ENCODE results near the gene CDC23.
"Not testable (repeated sequence)": the region's sequence is repeated elsewhere in the genome, so short reads cannot be mapped to it uniquely, and the experiment has no call there.

Gene CDC23

DNA sequence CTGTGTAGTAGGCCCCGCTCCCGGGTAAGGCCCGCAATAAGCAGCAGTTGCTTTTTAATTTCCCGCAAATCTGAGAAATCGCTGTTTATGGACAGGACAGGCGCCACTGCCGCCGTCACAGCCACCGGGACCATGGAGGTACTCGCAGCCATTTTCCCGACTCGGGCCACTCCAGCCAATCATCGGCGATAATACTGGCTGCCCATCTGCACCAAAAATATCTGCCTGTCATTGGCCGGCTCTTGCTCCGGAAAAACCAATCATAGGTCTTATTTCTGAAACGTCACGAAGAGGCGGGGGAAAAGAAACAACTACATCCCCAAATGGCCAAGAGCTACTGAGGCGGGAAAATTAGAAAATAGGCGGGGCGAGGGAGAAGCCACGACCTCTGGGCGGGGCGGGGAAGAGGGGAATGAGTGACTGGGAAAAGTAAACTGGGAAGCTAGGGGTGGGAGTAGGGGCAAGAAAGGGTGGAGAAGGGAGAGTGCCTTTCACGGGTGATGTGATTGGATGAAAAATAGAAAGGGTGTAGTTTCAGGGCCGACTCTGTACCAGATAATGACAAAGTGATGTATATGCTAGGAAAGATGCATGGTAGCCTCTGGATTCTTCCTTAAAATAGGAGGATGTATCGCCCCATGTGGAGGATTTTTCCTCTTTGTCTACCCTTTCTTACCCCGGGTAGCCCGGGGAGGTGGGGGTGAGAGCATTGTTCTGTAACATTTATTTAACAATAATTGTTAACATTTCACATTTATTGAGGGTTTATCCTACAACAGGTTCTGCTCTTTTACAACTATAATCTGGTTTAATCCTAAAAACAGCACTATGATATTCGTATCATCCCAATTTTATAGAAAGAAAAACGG lies at the start of gene CDC23:
Gene CDC23 (minus strand): TSS at position 163 of the 869 bp plus-strand sequence. CDS start 11 bp downstream, at position 152.
- peak; percentile 78 to 91 (median 85) for DNase-seq (ENCODE audit: low read depth in 3 of 3)

DNA sequence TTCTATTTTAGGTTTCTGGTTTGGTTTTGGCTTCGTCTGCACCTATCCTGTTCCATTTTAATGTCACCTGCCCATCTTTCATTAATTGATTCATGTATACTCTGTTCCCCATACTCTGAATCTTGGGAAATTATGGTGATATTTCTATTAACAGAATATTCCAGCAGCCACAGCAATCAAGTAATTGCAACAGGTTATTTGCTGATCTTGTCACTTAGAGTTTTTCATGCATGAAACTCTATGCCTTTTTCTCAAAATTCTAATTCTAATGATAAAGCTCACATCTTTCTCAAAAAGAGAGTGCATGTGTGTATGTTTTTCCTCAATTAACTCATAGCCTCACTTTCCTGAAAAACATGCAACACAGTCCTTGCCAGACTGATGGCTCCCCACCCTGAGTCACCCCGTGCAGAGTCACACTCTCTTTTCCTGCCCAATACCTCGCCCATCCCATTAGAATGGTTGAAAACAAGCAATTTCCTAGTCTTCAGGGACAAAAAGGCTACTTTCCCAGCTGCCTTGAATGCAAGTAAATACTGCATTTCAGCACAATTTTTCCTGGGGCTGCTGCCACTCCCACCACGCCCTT lies 45.7 kb upstream of the CDC23 start:
- no peak for DNase-seq (ENCODE audit: low read depth in 3 of 3)

DNA sequence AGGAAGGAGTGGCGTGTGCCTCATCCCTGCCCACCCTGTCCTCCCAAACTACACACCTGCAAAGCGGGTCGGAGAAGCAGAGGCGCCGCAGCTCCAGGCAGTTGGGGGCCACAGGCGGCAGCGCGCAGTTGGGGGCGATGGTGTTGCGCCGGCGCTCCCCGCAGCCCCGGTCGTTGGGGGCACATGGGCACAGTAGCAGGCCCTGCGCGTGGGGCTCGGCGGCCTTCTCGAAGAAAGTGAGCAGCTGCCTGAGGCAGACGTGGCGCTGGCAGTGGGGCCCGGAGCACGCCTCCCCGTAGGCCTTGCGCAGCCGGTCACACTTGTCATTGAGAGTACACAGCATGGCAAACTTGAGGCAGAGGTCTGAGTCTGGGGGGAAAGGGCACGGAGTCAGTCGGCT lies 44.5 kb upstream of the CDC23 start:
- no peak for DNase-seq (ENCODE audit: low read depth in 3 of 3)

GRCh38 chr5:138252944-138253343 lies 39.8 kb upstream of the CDC23 start:
- DNase-seq (ENCODE audit: low read depth in 3 of 3): no peak

GRCh38 chr5:138247800-138248199 lies 34.7 kb upstream of the CDC23 start:
- DNase-seq (ENCODE audit: low read depth in 3 of 3): not testable (repeated sequence)

DNA sequence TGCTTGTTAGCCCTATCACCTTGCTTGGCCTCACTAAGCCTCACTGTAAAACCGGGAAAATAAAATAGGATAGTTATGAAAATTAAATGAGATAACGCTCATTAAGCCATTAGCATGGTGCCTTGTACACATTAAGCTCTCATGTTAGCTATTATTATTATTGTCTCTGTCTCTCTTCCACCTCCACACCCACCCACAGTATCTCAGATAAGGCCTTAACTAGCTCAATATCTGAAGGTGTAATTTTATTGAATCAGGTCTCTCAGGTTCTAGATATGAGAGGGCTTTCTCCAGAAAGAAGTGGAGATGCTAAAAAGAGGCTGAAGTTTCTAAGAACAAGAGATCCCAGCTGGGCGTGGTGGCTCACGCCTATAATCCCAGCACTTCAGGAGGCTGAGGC lies 33.7 kb upstream of the CDC23 start:
- DNase-seq (ENCODE audit: low read depth in 3 of 3): no peak

DNA sequence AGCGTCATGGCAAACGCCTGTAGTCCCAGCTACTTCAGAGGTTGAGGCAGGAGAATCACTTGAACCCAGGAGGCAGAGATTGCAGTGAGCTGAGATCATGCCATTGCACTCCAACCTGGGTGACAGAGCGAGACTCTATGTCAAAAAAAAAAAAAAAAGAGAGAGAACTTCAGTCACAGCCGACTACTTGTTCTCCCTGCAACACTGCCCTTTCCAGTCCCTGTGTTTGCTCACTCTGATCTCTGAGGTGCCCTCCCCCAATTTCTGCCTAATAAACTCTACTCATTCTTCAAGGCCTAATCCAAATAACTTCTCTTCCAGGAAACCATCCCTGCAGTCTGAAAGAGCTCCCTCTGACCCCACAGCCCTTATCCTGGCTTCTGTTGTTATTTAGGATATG lies 33.2 kb upstream of the CDC23 start:
- no peak for DNase-seq (ENCODE audit: low read depth in 3 of 3)

GRCh38 chr5:138245717-138246116 lies 32.6 kb upstream of the CDC23 start:
- no peak for DNase-seq (ENCODE audit: low read depth in 3 of 3)

- DNase-seq (ENCODE audit: low read depth in 3 of 3): no peak
Measured at GRCh38 chr5:138243794-138244193, 30.7 kb upstream of the CDC23 start.

GRCh38 chr5:138241688-138242571 lies 28.8 kb upstream of the CDC23 start:
- DNase-seq (ENCODE audit: low read depth in 3 of 3): no peak

- no peak for DNase-seq (ENCODE audit: low read depth in 3 of 3)
Measured at GRCh38 chr5:138240650-138241385, 27.7 kb upstream of the CDC23 start.

GRCh38 chr5:138238034-138238433 lies 24.9 kb upstream of the CDC23 start:
- DNase-seq (ENCODE audit: low read depth in 3 of 3): no peak

DNA sequence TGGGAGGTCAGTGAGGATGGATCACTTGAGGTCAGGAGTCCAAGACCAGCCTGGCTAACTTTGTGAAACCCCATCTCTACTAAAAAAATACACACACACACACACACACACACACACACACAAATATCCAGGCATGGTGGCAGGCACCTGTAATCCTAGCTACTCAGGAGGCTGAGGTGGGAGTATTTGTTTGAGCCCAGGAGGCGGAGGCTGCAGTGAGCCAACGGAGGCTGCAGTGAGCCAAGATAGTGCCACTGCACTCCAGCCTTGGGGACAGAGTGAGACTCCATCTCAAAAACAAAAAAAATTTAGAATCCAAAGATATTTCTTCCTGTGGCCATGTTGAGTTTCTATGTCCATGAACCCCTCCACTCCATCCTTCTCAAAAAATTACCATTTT lies 21.5 kb upstream of the CDC23 start:
- no peak for DNase-seq (ENCODE audit: low read depth in 3 of 3)

DNA sequence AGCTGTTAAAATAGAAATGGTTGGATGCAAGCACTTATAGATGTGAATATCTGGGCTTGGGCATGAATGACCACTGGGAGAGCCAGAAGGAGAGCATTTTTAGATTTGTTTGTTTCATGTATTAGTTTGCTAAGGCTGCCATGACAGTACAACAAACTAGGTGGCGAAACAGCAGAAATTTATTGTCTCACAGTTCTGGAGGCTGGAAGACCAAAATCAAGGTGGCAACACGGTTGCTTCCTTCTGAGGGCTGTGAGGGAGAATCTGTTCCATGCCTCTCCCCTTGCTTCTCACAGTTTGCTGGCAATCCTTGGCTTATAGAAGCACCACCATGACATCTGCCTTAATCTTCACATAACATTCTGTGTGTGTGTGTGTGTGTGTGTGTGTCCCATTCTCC lies 20.2 kb upstream of the CDC23 start:
- no peak for DNase-seq (ENCODE audit: low read depth in 3 of 3)

DNA sequence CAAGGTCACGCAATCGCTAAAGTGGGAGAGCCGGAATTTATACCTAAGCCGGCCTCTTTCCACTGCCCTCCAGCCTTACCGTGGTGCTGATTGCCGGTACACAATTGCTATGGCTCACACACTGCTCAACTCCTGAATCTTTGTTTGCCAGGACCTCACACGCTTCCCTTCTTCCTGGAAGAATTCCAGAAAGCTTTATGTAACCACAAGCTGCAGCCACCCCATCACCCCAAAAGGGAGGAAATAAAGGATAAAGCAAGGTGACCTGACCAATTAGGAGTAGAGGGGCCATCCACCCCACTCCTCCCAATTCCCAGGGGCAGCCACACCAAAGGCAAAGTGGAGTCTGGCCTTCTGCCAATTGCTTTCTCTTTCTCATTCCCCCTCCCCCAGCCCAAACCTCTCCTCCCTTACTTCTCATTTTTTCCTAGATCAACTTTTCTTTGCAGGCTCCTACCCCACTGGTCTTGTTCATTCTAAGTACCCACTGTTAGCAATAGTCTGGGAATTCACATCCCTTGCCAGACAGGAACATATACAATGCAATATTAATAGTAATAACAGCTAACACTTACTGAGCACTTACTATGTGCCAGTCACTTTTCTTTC lies 18.0 kb upstream of the CDC23 start:
- no peak for DNase-seq (ENCODE audit: low read depth in 3 of 3)

GRCh38 chr5:138230261-138230660 lies 17.1 kb upstream of the CDC23 start:
- DNase-seq (ENCODE audit: low read depth in 3 of 3): no peak

GRCh38 chr5:138229387-138229786 lies 16.3 kb upstream of the CDC23 start:
- no peak for DNase-seq (ENCODE audit: low read depth in 3 of 3)

DNA sequence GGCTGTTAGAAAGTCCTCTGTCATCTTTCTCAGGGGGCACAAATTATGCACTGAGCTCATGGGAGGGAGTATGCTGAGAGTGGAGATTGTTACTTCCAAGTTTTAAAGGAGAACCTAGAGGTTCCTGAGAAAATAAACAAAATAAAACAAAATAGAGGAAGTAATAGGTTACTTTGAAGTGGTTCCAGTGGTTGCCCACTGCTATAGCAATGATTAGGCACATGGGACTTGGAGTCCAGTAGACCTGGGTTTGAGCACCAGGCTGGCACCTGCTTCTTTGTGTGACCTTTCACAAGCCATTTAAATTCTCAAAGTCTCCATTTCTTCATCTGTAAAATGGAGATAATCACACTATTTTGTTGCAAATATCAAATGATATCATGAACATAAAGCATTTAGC lies 13.8 kb upstream of the CDC23 start:
- no peak for DNase-seq (ENCODE audit: low read depth in 3 of 3)

GRCh38 chr5:138224712-138225111 lies 11.6 kb upstream of the CDC23 start:
- no peak for DNase-seq (ENCODE audit: low read depth in 3 of 3)

GRCh38 chr5:138223532-138223931 lies 10.4 kb upstream of the CDC23 start:
- DNase-seq (ENCODE audit: low read depth in 3 of 3): no peak

- DNase-seq (ENCODE audit: low read depth in 3 of 3): no peak
Measured at GRCh38 chr5:138216799-138217198, 3.7 kb upstream of the CDC23 start.

Data from stimulated activated CD4-positive, alpha-beta T cell treated with anti-CD3 and anti-CD28 coated beads, TNF-alpha, amount 100 ng/mL, for 24 hours (primary cell).